Eye (tissue), 1 donor: Measurements from ENCODE around the gene ACTL7B.
"Not testable (repeated sequence)": the region's sequence is repeated elsewhere in the genome, so short reads cannot be mapped to it uniquely, and the experiment has no call there.

ENCODE experiments used
- DNase-seq: peaks from one replicate; pipeline ENCODE4 v3.0.0-alpha.2; 2015

ACTL7B gene, protein sequence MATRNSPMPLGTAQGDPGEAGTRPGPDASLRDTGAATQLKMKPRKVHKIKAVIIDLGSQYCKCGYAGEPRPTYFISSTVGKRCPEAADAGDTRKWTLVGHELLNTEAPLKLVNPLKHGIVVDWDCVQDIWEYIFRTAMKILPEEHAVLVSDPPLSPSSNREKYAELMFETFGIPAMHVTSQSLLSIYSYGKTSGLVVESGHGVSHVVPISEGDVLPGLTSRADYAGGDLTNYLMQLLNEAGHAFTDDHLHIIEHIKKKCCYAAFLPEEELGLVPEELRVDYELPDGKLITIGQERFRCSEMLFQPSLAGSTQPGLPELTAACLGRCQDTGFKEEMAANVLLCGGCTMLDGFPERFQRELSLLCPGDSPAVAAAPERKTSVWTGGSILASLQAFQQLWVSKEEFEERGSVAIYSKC

DNA sequence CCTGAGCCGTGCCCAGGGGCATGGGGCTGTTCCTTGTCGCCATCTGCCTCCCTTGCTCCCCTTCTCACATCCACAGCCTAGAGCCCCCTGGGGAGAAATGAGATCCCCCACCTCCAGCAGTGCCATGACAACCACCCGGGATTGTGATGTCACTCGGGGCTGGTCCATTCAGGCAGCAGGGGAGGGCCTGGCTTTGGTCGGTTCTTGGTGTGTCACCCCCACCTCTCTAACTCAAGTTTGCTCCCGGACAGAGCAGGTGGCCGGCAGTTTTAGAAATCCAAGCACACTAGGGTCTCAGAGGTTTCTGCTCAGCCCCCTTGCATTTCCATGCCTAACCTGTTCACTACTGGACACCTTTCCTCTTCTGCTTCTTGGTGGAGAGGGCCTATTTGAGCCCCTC lies at the start of gene ACTL7B:
Gene ACTL7B, minus strand, starts transcription at position 99 of the 400 bp plus-strand sequence. Its CDS starts 56 bp downstream, at position 43.
- no peak for DNase-seq

DNA sequence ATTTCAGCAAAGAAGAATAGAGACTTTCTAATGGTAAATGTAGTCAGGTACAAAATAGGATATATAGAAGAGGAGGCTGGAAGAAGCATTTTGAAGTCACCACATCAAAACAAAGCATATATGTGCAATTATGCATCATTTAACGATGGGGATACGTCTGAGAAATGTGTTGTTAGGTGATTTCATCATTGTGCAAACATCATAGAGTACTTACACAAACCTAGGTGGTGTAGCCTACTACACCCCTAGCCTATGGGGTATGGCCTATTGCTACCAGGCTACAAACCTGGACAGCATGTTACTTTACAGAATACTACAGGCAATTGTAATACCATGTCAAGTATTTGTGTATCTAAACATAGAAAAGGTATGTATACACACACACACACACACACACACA lies 49.7 kb upstream of the ACTL7B start:
- DNase-seq, result no peak

DNA sequence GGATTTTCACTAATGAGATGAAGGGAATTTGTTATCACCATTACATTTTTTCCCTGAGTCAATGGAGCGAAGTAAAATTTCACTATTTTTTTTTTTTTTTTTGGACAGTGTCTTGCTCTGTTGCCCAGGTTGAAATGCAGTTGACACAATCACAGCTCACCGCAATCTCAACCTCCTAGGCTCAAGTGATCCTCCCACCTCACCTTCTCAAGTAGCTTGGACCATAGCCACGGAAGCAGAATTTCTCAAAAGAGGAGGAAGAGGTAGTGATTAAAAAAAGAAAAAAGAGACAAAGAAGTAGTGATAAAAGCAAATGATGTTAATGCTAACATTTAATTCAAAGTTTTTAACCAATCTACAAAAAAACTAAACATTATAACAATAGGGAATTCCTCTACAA lies 48.4 kb upstream of the ACTL7B start:
- no peak for DNase-seq

DNA sequence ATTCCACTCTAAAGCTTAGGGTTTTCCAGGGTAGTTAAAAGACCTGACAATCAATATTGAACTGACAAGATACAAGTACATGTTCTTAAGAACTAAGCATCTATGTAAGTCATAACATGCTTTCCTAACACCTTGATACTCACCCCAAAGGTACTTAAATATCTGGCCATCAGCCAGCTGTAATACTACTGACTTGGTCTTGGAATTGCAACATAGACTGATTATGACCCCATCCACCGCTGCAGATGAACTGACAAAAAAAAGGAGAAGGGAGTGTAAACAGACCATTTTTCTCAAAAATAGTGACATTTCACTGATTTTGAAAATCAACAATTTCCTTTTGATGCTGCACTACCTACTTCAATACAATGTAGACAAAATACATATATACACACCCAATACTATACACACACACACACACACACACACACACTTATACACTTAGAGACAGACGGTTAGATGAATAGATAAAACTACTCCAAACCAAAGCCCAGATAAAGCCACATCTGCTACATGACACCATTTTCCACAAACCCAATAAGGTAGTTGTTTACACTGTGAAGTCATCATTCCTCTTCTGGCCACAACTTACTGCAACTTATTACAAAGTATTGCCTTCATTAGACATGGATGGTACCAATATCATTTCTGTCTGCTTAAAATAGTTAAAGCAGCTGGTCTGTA lies 47.8 kb upstream of the ACTL7B start:
- DNase-seq, result no peak

DNA sequence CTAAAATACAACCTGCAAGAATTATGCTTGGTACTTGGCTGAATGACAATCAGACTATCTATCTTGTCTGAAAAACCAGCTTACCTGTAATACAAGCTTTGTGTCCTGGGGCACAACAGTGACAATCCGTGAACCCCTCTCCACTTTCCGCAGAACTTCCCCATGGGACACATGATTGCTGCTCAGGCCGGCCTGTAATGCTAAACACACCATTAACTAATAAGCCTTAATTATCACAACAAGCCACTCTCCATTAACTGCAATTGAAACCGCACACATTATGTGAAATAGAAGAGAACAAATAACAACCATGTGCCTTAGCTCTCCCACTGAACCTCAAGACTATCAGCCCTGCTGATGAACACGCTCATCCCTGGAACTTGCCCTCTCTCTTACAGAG lies 44.4 kb upstream of the ACTL7B start:
- no peak for DNase-seq

DNA sequence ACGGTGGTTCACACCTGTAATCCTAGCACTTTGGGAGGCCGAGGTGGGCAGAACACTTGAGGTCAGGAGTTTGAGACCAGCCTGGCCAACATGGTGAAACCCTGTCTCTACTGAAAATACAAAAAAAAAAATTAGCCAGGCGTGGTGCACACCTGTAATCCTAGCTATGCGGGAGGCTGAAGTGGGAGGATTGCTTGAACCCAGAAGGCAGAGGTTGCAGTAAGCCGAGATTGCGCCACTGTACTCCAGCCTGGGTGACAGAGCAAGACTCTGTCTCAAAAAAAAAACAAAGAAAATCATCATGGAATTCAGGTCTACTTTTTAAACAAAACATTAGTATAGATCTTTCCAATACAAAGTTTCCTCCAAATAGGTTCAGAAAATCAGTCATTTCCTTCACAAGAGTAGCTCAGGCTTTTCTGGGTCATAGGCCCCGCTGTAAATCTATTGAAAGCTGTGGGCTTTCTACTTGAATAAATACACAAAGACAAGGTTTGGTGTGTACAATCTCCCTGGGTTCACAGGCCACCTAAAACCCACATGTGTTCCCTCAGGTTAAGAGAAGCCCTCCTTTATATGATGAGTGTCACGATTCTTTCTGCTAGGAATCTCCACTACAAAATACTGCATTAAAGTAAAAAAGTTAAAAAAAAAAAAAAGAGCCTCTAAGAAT lies 43.4 kb upstream of the ACTL7B start:
- DNase-seq, result not testable (repeated sequence)

DNA sequence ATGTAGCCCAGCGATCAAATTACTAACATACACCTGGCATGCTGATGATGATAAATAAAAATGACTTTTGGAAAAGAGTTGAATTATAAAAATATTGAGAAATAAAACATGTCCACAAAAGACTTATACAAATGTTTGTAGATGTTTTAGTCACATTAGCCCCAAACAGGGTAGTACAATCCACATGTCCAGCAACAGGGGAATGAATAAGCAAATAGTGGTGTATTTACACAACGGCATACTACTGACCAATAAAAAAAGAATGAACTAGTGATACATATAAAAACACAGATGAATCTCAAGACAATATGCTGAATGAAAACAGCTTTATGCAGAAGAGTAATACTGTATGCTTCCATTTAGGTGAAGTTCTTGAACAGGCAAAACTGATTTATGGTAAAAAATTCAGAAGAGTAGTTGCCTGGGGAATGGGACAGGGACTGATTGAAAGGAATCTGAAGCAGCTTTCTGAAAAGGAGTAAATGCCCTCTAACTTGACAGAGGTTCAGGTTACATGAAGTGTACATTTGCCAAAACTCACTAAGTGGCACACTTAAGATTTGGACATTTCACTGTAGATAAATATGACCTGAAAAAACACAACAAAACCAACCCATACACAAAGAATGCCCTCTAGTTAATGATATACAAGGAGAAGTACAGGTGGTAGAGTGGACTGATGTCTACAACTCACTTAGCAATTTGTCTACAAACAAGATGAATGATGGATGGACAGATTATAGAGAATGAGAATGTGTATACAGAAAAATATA lies 41.7 kb upstream of the ACTL7B start:
- DNase-seq, result no peak

DNA sequence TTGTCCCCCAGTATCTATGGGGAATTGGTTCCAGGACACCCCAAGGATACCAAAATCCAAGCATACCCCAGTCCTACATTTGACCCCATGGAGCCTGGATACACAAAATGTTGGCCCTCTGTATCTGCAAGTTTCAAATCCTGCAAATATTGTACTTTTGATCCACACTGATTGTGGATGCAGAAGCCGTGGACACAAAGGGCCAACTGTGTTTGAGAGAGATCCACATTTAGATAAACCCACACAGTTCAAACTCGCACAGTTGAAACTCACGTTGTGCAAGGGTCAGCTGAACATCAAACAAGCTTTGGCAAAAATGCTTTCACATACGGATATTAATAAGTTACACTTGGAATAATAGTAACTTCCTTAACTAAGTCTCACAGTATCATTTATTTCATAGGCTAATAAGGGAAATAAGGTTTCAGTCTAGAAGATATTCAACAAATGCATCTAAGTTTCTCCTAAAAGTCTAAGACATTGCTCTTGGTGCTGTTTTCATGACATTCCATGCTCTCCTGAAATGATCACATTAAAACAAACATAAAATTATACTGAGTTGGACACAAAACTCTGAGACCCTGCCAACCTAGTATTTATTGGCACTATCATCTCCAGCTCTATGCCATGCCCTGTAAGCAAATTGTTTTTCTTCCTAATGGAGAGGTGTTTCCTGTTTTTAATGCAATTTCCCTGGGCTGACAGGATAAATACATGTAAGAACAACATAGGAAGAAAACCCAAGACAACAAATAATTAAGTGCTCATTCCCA lies 38.6 kb upstream of the ACTL7B start:
- no peak for DNase-seq

DNA sequence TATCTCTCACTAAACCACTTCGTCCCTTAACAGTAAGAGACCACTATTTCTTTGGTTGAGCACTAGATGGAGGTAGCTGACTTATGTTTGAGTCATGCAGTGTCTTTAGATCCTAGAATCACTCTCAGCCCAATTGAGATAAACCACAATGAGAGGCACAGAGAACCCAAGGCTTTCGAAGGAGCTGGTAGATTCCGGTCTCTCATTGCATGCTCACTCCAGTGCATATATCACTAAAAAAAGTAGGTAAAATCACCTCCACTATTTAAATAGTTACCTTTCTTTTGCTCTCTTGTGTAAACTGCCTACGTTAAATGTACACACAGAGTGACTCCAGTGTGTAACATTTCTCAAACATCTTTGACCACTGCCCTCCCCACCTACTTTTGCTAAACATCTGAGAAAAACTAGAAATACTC lies 33.9 kb upstream of the ACTL7B start:
- no peak for DNase-seq

DNA sequence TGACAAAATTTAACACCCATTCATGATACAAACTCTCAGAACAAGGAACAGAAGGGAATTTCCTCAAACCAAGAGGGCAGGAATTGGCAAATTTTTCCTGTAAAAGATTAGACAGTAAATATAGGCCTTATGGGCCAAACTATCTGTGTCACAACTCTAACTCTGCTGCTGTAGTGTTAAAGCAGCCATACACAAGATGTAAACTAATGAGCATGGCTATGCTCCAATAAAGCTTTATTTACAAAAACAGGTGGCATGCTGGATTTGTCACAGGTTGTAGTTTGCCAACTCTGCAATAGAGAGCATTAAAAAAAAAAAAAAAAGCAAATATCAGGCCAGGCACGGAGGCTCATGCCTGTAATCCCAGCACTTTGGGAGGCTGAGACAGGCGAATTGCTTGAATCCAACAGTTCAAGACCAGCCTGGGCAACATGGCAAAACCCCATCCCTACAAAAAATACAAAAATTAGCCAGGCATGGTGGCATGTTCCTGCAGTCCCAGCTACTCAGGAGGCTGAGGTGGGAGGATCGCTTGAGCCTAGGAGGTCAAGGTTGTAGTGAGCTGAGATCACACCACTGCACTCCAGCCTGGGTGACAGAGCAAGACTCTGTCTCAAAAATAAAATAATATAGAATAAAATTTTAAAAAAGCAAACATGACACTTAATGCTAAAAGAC lies 30.9 kb upstream of the ACTL7B start:
- not testable (repeated sequence) for DNase-seq

DNA sequence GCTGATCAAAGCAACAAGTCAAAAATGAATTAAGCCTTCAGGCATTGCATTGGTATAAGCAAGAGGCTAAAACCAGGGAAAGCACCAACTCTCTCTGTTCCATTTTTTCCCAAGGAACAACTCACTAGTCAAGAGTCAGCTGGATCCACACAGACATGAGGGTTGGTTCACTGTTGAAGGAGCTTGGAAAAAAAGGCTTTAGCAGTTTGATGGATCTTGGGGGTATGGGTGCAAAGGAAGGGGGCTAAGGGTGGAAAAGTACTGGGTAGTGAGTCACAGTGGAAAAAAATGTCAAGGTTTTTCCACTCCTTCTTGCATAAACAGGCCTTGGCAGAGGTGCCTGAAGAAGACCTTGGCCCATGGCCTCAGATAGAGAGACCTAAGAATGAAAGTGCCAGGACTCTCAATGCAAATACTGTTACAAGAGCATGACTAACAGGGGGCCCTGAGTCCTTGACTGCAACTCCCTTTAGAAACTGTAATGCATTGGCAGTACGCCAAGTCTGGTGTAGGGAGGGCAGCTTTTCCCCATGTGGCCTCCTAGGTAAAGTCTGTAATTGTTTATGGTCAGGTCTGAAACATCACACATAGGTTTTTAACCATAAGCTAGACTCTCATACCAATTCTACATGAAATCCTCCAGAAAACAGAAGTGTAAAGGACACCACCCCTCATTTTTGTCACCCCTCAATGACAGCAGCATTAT lies 30.0 kb upstream of the ACTL7B start:
- peak; percentile 11 for DNase-seq

DNA sequence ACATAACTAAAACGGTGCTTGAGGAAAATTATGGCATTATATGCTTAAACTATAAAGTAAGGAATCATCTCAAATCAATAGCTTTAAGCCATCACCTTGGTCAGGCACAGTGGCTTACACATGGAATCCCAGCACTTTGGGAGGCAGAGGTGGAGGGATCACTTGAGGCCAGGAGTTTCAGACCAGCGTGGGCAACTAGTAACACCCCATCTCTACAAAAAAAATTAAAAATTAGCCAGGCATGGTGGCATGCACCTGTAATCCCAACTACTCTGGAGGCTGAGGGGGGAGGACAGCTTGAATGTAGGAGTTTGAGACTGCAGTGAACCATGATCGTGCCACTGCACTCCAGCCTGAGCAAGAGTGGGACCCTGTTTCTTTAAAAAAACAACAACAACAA lies 28.9 kb upstream of the ACTL7B start:
- no peak for DNase-seq

DNA sequence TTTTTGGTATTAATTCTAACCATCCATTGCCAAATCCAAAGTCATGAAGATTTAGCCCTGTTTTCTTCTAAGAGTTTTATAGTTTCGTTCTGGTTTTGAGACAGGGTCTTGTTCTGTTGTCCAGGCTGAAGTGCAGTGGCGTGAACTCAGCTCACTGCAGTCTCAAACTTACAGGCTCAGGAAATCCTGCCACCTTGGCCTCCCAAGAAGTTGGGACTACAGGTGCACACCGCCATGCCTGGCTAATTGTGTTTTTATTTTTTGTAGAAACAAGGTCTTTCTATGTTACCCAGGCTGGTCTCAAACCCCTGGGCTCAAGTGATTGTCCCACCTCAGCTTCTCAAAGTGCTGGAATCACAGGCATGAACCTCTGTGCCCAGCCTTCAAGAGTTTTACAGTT lies 27.3 kb upstream of the ACTL7B start:
- no peak for DNase-seq

DNA sequence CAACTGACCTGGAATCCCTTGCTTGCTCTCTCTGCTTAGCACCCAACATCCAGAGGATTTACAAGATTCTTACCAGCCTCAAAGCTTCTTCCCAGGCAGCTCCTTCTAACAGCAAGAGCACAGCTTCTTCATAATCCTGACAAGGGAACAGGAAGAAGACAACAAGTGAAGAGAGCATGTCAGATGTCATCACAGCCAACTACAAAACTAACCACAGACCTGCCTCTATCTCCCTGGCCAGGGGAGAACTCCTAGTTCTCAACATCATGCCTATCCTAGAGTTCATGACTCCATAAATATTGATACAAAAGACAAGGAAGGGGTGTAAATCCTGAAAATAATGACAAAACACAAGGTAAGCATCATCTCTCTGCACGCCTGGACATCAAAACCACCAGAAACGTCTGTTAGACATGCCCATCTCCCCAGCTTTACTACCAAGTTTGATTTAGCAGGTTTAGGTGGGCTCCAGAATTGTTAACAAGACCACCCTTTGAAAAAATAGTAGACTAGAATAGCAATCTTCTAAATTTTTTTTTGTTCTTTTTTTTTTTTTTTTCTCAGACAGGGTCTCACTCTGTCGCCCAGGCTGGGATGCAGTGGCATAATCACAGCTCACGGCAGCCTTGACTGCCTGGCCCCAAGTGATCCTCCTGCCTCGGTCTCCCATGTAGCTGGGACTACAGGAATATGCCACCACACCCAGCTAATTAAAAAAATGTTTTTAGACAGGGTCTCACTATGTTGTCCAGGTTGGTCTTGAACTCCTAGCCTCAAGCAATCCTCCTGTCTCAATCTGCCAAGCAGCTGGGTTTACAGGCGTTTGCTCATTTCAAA lies 26.5 kb upstream of the ACTL7B start:
- DNase-seq, result no peak

DNA sequence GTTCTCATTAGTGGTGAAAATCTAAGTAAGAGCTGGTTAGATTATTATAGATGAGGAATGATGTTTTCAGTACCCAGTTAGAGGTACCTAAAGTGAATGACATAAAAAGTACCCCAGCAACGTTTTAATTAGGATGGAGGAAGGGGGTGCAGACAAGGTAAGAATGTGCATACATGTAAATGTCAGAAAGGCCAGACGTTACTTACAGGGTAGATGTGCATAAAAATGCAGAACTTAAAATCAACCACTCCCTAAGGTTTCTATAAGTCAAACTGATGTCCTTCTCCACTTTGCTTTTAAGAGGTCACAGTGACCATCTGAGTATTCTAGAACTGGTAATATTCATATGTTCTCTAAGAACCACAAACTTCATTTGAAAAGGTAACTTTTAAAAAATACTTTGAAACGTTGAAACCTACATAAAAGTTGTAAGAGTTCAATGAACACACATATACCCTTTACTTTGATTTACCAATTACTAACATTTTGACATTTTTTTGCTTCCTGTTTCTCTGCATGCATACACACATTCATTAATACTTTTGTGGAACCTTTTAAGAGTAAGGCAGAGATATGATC lies 25.0 kb upstream of the ACTL7B start:
- DNase-seq, result no peak

DNA sequence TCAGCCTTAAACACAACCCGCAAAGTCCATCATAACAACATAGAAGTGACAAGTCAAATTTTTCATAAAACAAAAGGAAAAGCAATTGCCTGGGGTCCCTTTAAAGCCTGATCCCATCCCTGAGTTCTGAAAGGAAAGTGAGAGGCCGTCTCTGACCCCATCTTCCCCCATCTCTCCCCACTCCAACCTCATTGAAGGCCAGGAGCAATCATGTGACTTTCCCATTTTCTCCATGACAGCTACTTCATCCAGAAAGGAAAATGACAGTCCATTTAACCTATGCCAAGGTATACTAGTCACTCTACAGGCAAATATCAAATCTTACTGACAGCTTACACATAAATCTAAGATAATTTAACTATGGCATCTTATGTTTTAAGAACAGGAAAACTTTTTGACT lies 21.7 kb upstream of the ACTL7B start:
- DNase-seq, result no peak

DNA sequence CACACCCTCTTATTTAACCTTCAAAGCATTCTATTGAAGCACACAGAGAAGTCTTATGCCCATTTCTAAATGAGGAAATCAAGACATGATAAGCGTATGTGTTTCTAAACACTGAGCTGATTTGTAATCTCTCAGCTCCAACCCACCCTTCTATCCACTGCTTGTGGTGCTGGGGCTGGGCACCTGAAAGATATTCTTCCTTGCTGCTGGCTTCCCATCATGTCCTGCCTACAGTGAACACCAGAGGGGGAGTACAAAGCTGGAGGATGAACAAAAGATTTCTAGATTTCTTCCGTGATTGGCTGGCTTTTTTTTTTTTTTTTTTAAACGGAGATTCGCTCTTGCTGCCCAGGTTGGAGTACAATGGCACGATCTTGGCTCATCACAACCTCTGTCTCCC lies 20.6 kb upstream of the ACTL7B start:
- DNase-seq, result no peak

DNA sequence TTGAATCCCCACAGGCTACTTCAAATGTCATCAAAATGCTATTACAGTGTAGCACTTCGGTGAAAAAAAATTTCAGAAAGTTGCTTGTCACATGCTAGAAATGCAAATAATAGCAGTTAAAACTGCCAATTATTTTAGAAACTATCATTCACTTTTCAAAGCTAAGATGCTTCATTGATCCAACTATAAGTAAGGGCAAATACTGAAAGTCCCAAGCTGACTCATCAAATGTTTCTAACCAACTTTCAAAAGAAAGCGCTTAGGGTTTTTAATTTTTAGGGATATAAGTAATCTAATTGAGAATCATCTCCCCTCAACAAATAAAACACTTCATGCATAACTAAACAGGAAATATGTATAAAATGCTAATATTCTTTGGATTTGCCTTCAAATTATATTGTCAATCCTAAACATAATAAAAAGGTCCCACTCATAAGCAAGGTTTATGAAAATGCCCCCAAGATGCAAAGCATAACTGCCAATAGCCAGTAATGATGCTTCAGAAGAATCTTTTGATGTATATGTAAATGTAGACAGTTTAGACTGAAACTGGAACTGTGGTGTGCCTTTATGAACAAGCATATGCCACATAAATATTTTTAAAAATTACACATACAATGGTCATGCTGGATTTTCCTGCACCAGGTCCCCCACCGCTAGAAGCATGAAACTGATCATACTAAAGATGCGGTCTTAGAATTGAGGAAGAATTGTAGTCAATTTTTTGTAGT lies 18.4 kb upstream of the ACTL7B start:
- no peak for DNase-seq
